NT2/D1 (cell line): Measurements from ENCODE around the gene LARGE1.

Experiments used
- DNase-seq: peaks from one replicate; pipeline ENCODE4 v3.0.0-alpha.2; 2011; ENCODE audit warnings: low read depth, low spot score
- H3K27me3 ChIP-seq: 2 replicates; pipeline ENCODE4 v1.6.0; 2011; ENCODE audit warnings: mild to moderate bottlenecking; ENCODE audit not compliant: insufficient read length, insufficient read depth
- H3K36me3 ChIP-seq: 2 replicates; pipeline ENCODE4 v1.6.1; 2011; ENCODE audit warnings: mild to moderate bottlenecking, low read length, mixed read lengths; ENCODE audit not compliant: insufficient read depth, insufficient read length
- H3K4me1 ChIP-seq: 2 replicates; pipeline ENCODE4 v1.5.1; 2011; ENCODE audit not compliant: insufficient read depth, insufficient read length
- H3K4me3 ChIP-seq: 2 replicates; pipeline ENCODE4 v1.5.1; 2011; ENCODE audit warnings: low read depth; ENCODE audit not compliant: insufficient read length
- H3K9ac ChIP-seq: 2 replicates; pipeline ENCODE4 v1.6.0; 2011; ENCODE audit warnings: low read depth; ENCODE audit not compliant: insufficient read length
- H3K9me3 ChIP-seq: 2 replicates; pipeline ENCODE4 v1.5.1; 2011; ENCODE audit warnings: mild to moderate bottlenecking, low read length; ENCODE audit not compliant: insufficient read depth
- SUZ12 ChIP-seq: IDR thresholded peaks from 2 replicates; pipeline ENCODE4 v1.6.1; 2011; ENCODE audit not compliant: insufficient read length, insufficient read depth; ENCODE audit errors: extremely low read depth
- YY1 ChIP-seq: IDR thresholded peaks from 2 replicates; pipeline ENCODE4 v1.6.1; 2011; ENCODE audit not compliant: insufficient read length, insufficient read depth
- ZNF274 ChIP-seq: IDR thresholded peaks from 2 replicates; pipeline ENCODE4 v1.6.1; 2011; ENCODE audit warnings: mild to moderate bottlenecking, low read depth, low read length

Gene LARGE1

DNA sequence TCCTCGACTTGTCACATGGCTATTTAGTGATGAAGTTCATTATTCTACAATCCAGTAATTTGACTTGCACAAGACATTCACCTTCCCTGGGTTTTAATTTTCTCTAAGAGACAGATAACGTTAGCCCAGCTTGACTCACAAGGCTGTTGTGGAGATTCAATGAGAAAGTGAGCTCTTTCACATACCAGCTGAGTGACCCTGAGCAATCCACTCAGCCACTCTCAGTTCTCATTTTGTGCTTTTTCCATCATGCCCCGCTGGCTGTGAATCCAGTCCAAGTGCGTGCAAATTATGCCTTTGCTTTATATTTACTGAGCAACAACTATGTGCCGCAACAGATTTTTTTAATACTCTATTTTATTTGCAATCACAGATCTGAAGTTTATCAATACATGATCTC lies 176.5 kb downstream of the LARGE1 start:
- no peaks in the 10 kb centered on the region for H3K27me3 ChIP-seq
- DNase-seq, result no peak
- H3K9ac ChIP-seq, result no peak overlapping the region
- TF ChIP-seq ZNF274 (no peak), SUZ12 (no peak), YY1 (no peak)
- H3K4me1 ChIP-seq, result peaks cover 2% of the 10 kb centered on the region
- H3K4me3 ChIP-seq, result no peak overlapping the region
- H3K36me3 ChIP-seq, result no peaks in the 10 kb centered on the region
- H3K9me3 ChIP-seq, result no peaks in the 10 kb centered on the region

GRCh38 chr22:33741025-33741424 lies 179.3 kb downstream of the LARGE1 start:
- Histone ChIP-seq H3K9me3 (peaks cover 3% of the 10 kb centered on the region; the same call in 1 of the 2 replicates), H3K4me3 (no peak overlapping the region), H3K36me3 (no peaks in the 10 kb centered on the region), H3K4me1 (peaks cover 2% of the 10 kb centered on the region), H3K9ac (no peak overlapping the region), H3K27me3 (no peaks in the 10 kb centered on the region)
- DNase-seq, result no peak
- TF ChIP-seq YY1 (no peak), SUZ12 (no peak), ZNF274 (no peak)

DNA sequence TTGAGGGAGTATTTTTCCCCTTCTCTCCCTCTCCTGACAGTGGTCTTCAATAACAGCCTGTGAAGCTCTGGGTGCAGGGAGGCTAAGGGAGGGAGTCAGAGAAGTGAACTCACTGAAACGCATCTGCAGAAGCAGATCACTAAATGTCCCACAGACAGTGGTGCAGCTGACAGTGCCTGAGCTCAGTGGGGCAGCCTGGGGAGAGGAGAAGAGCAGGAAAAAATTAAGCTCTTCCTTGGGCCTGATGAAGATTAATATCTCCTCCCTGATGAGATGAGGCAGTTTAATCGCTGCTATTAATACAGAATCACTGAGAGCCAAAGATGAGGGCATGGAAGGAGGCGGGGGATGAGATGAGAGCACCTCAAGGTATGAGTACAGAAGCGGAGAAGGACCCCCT lies 180.8 kb downstream of the LARGE1 start:
- TF ChIP-seq SUZ12 (no peak), YY1 (no peak), ZNF274 (no peak)
- Histone ChIP-seq H3K36me3 (no peaks in the 10 kb centered on the region), H3K9ac (no peak overlapping the region), H3K4me1 (peaks cover 4% of the 10 kb centered on the region), H3K9me3 (peaks cover 8% of the 10 kb centered on the region; the same call in 1 of the 2 replicates), H3K4me3 (no peak overlapping the region), H3K27me3 (no peaks in the 10 kb centered on the region)
- no peak for DNase-seq

DNA sequence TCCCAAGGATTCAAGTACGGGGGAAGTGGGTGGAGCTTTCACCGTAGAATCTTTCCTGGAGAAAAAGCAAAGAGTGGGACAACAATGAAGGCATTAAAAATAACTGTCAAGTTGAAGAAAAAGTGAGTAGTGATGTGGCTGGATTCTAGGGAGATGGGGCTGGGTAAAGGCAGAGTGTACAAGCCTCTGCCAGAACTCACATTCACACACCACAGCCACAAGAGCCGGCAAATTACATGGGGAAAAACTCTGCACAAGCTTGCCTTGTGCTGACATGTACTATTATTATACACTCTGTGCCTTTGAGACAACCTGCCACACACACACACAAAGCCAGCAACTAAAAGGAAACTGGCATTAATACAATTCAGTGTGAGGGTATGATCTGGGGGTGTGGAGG lies 182.6 kb downstream of the LARGE1 start:
- no peak for DNase-seq

GRCh38 chr22:33735978-33736377 lies 184.3 kb downstream of the LARGE1 start:
- Histone ChIP-seq H3K9me3 (peaks cover 8% of the 10 kb centered on the region; the same call in 1 of the 2 replicates), H3K27me3 (no peaks in the 10 kb centered on the region), H3K4me3 (no peak overlapping the region), H3K4me1 (peaks cover 4% of the 10 kb centered on the region), H3K9ac (no peak overlapping the region), H3K36me3 (no peaks in the 10 kb centered on the region)
- no peak for DNase-seq
- TF ChIP-seq SUZ12, result no peak
- no peak for TF ChIP-seq YY1
- TF ChIP-seq ZNF274, result no peak

More for the DNA sequence above, 182.6 kb downstream of the LARGE1 start:
- Histone ChIP-seq H3K27me3 (no peaks in the 10 kb centered on the region), H3K4me1 (peaks cover 4% of the 10 kb centered on the region), H3K4me3 (no peak overlapping the region), H3K36me3 (no peaks in the 10 kb centered on the region), H3K9ac (no peak overlapping the region), H3K9me3 (peaks cover 8% of the 10 kb centered on the region; the same call in 1 of the 2 replicates)
- TF ChIP-seq SUZ12 (no peak), YY1 (no peak), ZNF274 (no peak)

GRCh38 chr22:33728847-33729246 lies 191.4 kb downstream of the LARGE1 start:
- Histone ChIP-seq H3K27me3 (no peaks in the 10 kb centered on the region), H3K9me3 (no peaks in the 10 kb centered on the region), H3K36me3 (no peaks in the 10 kb centered on the region), H3K4me1 (no peaks in the 10 kb centered on the region), H3K4me3 (no peak overlapping the region), H3K9ac (no peak overlapping the region)
- no peak for DNase-seq
- TF ChIP-seq ZNF274, result no peak
- TF ChIP-seq SUZ12, result no peak
- TF ChIP-seq YY1, result no peak

- H3K4me1 ChIP-seq, result no peaks in the 10 kb centered on the region
- H3K9ac ChIP-seq, result no peak overlapping the region
- no peak for TF ChIP-seq SUZ12
- TF ChIP-seq ZNF274, result no peak
- TF ChIP-seq YY1, result no peak
- no peaks in the 10 kb centered on the region for H3K36me3 ChIP-seq
- no peak overlapping the region for H3K4me3 ChIP-seq
- no peaks in the 10 kb centered on the region for H3K27me3 ChIP-seq
- H3K9me3 ChIP-seq, result no peaks in the 10 kb centered on the region
- no peak for DNase-seq
These were observed 194.0 kb downstream of the LARGE1 start for GRCh38 chr22:33726294-33726734.
